Nucleus accumbens (tissue), 56 donors: Measurements from ENCODE around the gene C12orf57.
"Not testable (repeated sequence)": the region's sequence is repeated elsewhere in the genome, so short reads cannot be mapped to it uniquely, and the experiment has no call there.

Experiments
- DNase-seq, 56 donors: peaks; one replicate each; lab custom pipeline; 2025; lab: John Stamatoyannopoulos, UW

Gene C12orf57, protein sequence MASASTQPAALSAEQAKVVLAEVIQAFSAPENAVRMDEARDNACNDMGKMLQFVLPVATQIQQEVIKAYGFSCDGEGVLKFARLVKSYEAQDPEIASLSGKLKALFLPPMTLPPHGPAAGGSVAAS

DNA sequence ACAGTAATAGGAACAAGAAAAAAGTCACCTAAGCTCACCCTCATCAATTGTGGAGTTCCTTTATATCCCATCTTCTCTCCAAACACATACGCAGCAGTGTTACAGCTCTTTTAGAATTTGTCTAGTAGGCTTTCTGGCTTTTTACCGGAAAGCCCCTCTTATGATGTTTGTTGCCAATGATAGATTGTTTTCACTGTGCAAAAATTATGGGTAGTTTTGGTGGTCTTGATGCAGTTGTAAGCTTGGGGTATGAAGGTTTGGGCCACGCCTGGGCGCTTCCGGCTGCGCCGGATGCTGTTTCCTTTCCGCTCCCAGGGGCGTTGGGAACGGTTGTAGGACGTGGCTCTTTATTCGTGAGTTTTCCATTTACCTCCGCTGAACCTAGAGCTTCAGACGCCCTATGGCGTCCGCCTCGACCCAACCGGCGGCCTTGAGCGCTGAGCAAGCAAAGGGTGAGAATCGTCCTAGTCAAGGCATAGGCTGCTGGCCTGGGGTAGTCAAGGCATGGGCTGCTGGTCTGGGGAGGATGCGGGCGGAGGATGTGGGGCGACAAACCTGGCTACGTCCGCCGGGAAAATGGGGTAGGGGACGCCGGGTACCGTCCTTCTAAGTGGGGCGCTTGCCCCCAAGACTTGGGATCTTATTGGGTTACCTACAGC, at the start of gene C12orf57, which contains the start of gene RNU7-1:
TSS of gene C12orf57 (plus strand) at position 301 of the 659 bp plus-strand sequence. CDS start at position 401, 100 bp downstream.
TSS of gene RNU7-1 (plus strand) at position 95 of the 659 bp plus-strand sequence.
- peak in 53 of 56 donors; percentile 20 to 86 (median 65) for DNase-seq

DNA sequence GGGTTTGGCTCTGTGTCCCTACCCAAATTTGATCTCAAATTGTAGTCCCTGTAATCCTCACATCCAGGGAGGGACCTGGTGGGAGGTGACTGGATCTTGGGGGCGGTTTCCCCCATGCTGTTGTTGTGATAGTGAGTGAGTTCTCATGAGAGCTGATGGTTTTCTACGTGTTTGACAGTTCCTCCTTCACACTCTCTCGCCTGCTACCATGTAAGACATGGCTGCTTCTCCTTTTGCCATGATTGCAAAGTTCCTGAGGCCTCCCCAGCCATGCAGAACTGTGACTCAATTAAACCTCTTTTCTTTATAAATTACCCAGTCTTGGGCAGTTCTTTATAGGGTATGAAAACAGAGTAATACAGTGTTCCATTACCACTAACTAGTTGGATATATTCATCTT, 49.5 kb upstream of the C12orf57 start:
- no peak for DNase-seq

DNA sequence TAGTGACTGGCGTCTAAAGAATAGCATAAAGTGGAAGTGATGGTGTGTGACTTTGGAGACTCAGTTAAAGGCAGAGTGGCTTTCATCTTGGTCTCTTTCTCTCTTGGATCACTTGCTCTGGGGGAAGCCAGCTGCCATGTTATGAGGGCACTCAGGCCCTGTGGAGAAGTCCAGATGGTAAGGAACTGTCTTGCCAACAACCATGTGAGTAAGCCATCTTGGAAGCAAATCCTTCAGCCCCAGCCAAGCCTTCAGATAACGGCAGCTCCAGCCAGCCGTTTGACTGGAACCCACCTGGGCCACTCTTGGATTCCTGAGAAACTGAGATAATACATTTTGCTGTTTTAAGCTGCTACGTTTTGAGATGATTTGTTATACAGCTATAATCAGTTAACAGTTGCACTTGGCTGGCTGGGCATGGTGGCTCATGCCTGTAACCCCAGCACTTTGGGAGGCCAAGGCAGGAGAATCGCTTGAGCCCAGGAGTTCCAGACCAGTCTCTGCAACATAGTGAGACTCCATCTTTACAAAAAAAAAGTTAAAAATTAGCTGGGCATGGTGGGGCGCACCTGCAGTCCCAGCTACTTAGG, 46.9 kb upstream of the C12orf57 start:
- DNase-seq: no peak

DNA sequence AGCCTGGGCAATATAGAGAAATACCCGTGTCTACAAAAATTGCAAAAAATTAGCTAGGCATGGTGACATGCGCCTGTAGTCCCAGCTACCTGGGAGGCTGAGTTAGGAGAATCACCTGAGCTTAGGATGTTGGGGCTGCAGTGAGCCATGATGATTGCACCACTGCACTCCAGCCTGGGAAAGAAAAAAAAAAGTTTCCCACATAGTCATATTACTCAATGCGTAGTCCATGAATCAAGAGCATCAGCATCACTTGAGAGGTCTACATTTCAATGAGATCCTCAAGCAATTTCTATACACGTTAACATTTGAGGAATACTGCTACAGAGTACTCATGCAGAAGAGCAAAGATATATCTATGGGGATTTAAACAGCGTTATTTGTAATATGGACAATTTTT, 44.4 kb upstream of the C12orf57 start:
- DNase-seq: no peak

DNA sequence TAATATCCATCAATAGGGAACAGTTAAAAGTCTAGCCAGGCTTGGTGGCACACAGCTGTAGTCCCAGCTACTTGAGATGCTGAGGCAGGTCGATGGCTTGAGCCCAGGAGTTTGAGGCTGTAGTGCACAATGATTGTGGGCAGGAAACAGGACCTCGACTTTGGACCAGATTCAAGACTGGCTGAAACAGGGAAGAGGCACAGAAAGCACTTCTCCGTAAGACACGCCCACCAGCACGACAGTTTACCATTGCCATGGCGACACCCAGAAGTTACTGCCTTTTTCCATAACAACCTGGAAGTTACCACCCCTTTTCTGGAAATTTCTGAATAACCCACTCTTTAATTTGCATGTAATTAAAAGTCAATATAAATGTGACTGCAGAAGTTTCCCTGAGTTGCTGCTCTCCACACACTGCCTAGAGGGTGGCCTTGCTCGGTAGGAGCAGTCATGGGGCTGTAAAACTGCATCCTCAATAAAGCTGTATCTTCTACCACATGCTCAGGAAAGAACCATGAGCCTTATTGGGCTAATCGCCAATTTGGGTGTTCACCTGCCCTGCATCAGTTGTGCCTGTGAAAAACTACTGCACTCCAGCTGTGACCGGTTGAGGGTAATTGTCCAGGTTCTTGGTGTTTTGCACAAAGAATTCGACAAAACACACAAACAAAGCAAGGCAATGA, 43.8 kb upstream of the C12orf57 start:
- peak in 42 of 56 donors; percentile 3 to 76 (median 40) for DNase-seq

DNA sequence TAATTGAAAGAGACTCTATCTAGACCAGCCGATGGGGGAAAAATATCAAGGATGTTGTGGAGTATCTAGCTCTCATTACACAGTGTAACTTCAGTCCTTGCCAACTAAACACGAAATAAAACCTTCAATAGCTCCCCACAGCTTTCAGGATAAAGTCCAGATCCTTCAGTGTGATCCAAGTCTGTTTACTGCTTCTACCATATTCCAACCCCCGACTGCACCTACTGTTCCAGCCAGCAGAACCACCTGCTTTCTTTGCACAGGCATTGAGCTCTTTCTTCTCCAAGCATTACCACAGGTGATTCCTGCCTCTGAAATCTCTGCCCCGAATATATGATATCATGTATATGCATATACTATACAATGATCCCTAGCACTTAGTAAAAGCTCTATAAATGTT, 41.4 kb upstream of the C12orf57 start:
- no peak for DNase-seq

DNA sequence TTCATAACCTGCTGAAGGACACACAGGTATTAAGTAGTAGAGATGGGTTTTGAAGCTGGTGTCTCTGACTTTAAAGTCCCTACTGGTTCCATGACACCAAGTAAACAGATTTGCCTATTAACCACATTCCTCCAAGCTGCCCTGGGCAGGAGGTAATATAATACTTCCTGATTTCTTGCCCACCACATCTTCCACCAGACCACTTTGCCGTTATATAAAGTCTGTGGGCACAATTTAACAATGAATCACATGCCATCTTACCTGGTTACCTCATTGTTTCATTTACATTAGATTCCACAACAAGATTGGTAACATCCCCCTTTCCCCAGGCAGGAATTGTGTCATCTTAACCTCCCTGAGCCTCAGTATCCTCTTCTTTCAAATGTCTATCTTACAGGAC, 40.1 kb upstream of the C12orf57 start:
- no peak for DNase-seq

DNA sequence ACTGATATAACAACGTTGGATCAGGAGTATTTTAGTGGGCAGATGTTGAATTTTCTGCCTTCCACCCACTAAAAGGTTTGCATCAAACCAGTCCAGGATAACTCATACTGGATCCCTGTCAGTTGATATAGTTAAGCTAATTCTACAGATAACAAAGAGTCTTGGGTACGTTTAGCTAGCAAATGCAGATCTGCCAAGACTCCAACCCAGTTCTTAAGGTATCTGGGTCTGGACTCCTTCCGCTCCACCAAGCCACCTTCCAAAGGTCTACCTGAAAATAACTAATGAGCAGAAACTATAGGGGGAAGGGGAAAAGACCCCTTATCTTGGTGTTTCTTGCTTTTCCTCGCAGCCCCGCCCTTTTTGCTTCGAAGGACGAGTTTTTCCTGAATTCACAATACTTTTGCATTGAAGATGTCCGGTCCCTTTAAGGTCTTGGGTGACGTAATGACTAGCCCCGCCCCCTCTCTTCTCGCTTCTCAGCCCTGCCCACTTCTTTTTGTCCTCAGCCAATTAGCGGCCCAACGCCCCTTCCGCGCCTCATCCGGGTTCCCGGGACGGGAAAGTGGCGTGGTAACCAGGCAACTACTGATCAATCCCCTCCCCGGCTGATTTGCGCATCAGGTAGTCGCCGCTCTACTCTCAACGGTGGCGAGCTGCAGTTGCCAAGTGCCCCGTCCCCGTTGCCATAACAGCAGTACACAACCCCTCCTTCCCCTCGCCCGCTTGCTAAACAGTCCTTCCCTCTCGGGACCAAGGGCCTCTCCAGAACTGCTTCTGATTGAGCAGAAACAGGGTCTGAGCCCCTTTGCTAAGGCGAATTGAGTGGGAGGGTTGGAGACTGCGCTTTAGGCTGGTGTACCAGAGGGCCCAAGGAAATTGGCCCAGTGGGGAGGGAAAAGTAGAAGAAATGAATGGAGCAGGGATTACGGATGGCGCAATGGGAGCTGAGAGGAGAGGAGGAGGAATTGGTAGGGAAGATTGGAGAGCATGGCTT, 39.2 kb upstream of the C12orf57 start, which contains the start of gene LRRC23:
TSS of gene LRRC23 (plus strand) at position 543 of the 997 bp plus-strand sequence. CDS start 812 bp downstream, outside the sequence.
- DNase-seq: peak; percentile 83 to 100 (median 96)

DNA sequence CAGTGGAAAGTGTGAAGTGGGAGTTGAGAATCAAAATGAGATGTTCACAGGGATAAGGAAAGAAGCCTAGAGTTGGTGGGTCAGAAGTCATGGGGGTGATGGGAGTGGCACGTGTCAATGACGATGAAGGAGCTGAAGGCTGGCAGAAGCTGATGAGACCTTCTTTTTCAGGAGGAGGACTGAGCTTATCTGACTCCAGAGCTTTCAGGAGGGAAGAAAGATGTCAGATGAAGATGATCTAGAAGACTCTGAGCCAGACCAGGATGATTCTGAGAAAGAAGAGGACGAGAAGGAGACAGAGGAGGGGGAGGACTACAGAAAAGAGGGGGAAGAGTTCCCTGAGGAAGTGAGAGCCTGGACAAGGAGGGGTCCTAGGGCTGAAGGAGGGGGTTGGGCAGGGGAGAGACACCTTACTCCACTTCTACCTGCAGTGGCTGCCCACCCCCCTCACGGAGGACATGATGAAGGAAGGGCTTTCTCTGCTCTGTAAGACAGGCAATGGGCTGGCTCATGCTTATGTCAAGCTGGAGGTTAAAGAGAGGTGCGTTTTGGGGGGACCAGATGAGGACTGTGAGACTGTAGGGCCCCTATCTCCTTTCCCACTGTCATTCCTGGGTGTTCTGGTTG, 38.3 kb upstream of the C12orf57 start:
- no peak for DNase-seq

DNA sequence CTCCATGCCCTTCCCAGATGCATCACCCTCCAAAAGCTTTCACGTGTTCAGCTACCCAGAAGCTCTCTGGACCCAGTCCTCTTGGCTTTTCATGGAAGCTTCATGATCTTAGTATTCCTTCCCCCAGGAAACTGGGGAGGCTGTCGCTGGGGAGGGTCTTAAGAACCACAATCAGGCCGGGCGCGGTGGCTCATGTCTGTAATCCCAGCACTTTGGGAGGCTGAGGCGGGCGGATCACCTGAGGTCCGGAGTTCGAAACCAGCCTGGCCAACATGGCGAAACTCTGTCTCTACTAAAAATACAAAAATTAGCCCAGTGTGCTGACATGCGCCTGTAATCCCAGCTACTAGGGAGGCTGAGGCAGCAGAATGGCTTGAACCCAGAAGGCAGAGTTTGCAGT, 35.7 kb upstream of the C12orf57 start:
- not testable (repeated sequence) for DNase-seq

DNA sequence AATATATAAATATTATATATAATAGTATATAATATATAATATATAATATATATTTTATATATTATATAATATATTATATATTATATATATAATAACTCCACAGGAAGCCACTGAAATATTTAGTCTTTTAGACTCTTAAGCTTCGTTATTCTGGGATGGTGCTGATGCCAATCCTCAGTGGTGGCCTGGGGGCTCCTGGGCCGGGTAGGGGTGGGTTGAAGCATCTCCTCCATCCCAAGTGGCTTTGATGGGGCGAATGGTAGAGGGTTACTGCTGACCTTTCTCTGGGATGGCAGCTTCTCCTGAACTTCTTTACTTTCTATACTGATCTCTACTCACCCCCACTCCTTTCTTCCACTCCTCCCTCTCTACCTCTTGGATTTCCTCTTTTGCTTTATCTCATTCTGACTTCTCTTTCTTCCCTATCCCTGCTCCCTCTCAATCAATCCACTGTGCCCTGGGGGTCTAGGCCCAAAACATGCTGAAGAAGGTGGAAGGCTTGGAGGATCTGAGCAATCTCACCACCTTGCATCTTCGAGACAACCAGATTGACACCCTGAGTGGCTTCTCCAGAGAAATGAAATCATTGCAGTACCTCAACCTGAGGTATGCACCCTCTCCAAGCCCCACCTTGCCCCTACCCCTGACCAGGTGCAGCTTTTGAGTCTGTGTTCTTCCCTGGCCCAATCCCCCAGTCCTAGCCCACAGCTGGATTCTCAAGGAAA, 34.2 kb upstream of the C12orf57 start:
- no peak for DNase-seq

DNA sequence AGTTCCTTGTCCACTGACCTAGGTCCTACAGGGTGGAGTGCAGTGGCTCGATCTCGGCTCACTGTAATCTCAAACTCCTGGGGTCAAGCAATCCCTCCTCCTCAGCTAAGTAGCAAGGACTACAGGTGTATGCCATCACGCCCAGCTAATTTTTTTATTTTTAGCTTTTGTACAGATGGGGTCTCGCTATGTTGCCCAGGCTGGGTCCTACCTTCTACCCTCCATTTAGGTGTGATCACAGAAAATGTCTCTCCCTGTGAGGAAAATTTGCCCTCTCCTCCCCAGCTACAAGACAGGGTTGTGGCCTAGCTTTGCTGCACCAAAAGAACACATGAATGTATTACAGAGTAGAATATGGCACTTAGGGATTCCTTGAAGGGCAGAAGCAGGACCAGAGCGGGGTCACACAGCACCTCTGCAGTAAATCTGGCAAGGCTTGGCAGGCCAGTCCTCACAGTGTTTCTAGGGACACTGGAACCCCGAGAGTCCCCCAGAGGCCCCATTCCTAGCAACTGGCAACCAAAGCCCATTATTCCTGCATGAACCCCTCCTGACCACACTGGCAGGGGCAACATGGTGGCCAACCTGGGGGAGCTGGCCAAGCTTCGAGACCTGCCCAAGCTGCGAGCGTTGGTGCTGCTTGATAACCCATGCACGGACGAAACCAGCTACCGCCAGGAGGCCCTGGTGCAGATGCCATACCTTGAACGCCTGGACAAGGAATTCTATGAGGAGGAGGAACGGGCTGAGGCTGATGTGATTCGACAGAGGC, 31.5 kb upstream of the C12orf57 start:
- no peak for DNase-seq

DNA sequence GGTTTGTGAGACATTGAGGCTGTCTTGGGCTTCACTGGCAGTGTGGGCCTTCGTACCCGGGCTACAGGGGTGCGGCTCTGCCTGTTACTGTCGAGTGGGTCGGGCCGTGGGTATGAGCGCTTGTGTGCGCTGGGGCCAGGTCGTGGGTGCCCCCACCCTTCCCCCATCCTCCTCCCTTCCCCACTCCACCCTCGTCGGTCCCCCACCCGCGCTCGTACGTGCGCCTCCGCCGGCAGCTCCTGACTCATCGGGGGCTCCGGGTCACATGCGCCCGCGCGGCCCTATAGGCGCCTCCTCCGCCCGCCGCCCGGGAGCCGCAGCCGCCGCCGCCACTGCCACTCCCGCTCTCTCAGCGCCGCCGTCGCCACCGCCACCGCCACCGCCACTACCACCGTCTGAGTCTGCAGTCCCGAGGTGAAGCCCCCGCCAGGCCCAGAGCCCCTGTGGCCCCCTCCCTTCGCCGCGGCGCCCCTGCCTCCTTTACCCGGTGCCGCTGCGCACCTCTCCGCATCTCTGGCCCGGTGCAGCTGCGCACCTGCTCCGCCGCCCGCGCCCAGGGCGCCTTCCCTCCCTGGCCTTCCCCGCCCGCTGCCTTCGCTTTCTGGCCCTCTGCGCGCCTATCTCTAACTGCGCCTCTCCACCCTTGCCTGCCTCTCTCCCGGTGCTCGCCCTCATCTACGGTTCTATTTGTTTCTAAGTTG, 29.4 kb upstream of the C12orf57 start, which contains the start of gene ENO2:
TSS of gene ENO2 (plus strand) at position 335 of the 701 bp plus-strand sequence. CDS start 1,253 bp downstream, outside the sequence.
- DNase-seq: peak; percentile 23 to 91 (median 77)

DNA sequence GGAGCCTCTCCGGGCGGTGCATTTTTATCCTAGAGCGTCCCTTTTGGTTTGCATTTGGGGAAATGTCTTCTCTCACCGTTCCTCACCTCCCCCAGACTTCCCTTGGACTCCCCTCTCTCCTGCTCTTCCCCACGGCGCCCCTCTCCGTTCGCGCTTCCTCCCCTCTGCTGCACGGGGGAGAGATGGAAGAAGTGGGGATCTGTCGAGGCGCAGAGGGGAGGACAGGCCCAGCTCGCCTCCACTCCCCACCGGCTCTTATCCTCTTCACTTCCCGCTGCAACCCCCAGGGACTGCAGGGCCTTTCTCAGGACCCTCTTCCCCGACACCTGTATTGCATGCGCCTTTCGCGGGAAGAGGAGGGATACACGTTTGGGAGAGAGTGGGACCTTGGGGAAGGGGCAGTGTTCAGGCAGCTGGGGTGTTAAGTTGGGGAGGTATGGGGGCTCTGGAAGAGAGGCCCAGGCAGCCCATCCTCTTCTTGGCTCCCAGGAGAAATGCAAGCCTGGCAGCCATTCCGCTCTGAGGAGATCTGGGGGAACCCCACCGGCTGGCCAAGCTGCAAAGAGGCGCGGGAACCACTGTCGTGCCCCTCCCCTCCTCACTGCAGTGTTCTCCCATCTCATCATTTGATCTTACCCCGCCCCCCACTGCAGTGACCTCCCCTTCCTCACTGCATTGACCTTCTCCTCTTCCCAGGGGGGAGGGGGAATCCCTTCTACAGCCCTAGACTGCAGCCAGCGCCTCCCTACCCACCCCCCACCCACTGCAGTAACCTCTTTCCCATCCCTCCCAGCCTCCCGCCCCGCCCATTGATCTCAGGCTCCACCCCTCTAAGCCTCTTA, 28.7 kb upstream of the C12orf57 start:
- DNase-seq: peak in 9 of 56 donors; percentile 2 to 57 (median 28)

DNA sequence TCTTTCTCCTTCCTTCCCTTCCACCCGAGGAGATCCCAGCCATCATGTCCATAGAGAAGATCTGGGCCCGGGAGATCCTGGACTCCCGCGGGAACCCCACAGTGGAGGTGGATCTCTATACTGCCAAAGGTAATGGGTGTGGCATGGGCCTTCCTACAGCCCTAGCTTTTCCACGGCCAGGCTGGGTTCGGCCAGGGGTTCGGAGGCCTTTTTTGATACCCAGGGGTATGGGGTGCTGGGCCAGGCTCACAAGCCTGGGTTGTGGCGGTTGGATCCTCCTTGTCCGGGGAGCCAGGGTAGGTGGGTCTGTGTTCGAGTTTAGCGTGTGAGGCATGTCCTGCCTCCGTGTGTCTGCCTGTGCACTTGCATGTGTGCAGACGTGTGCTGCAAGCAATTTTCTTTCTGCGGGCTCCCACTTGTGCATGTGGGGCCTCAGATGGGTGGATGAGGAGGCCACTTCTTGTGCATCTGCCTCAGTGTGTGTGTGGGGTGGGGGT, 28.0 kb upstream of the C12orf57 start:
- no peak for DNase-seq
